Stomach (tissue), 9 donors: ENCODE data around the gene LIPT2. TPM values are rescaled to one million over a fixed set of nuclear protein-coding genes. Genes with fewer than 3 reads are reported as not detected.

Experiments used
- DNase-seq, 2 donors: peaks; one replicate each; pipeline versions ENCODE4 v3.0.0 to v3.0.0-alpha.2; 2013 to 2019
- H3K27ac ChIP-seq, 5 donors: fragments of 200-600 bp in 4 of 5; sonication (generic) in 4 of 5; one replicate each; pipeline ENCODE4 v1.5.1; 2013 to 2019; ENCODE audit warnings: mild to moderate bottlenecking in 1 of 5, moderate library complexity in 1 of 5
- H3K27me3 ChIP-seq, 3 donors: fragments of 200-600 bp; sonication (generic); one replicate each; pipeline ENCODE4 v1.5.1; 2017 to 2019; ENCODE audit warnings: mixed run types in 1 of 3
- H3K36me3 ChIP-seq, 4 donors: fragments of 200-600 bp; sonication (generic); 1 replicate in 3 of 4; 2 replicates in 1 of 4; pipeline ENCODE4 v1.5.1; 2016 to 2019
- H3K4me1 ChIP-seq, 4 donors: fragments of 200-600 bp; sonication (generic); one replicate each; pipeline ENCODE4 v1.5.1; 2016 to 2019
- H3K4me3 ChIP-seq, 4 donors: fragments of 200-600 bp; sonication (generic) in 3 of 4; one replicate each; pipeline ENCODE4 v1.5.1; 2016 to 2019; ENCODE audit warnings: mild to moderate bottlenecking in 1 of 4
- H3K9me3 ChIP-seq, 4 donors: fragments of 200-600 bp; sonication (generic); one replicate each; pipeline ENCODE4 v1.5.1; 2016 to 2019
- CTCF ChIP-seq, 7 experiments: fragments of 450-650 bp in 4 of 7; fragments of 200-600 bp in 3 of 7; sonication (generic) in 3 of 7; IDR thresholded peaks; one replicate each; pipeline ENCODE4 v1.5.1; 2016 to 2019; ENCODE audit warnings: antibody characterized with exemption in 7 of 7, control low read depth in 2 of 7, mild to moderate bottlenecking in 1 of 7
- EP300 ChIP-seq: sonication (generic); formaldehyde crosslinking; IDR thresholded peaks from one replicate; pipeline ENCODE4 v1.6.1; 2017; ENCODE audit warnings: antibody characterized with exemption
- POLR2A ChIP-seq, 4 donors: fragments of 450-650 bp; IDR thresholded peaks; one replicate each; pipeline ENCODE4 v1.6.1; 2016; ENCODE audit warnings: antibody characterized with exemption in 4 of 4, control low read depth in 2 of 4, mild to moderate bottlenecking in 1 of 4, moderate library complexity in 1 of 4
- POLR2AphosphoS5 ChIP-seq, 3 donors: sonication (generic); formaldehyde crosslinking; IDR thresholded peaks; one replicate each; pipeline ENCODE4 v1.6.1; 2016; ENCODE audit warnings: antibody characterized with exemption in 3 of 3
- WGBS, 5 donors: extraction: QIAGEN DNeasy Blood & Tissue Kit in 3 of 5; methylation state at CpG; one replicate each; pipeline versions ENCODE4 v1.1.5 to v1.1.7; 2013 to 2018; 5-methylcytosine and 5-hydroxymethylcytosine counted together
- intact Hi-C: fragments of 100-400 bp; cut with DNase I; formaldehyde crosslinking; loops from one replicate; pipeline ENCODE4 v1.15.1; 2023; ENCODE audit warnings: low total_unique reads
- polyA plus RNA-seq, 3 donors: library from polyadenylated mRNA; stranded (reverse); fragments of 200-250 nt; gene quantifications; one replicate each; pipeline ENCODE4 v1.2.3, GENCODE V29; 2013
- total RNA-seq, 5 donors: library from RNA; depleted of rRNA; stranded (reverse); fragments of >200 nt; gene quantifications; one replicate each; pipeline versions ENCODE4 v1.1.0 to v1.2.3, GENCODE V29; 2014 to 2016
- donor health status: healthy with polysubstance abuse.
- donor health status: Bipolar disorder and iron deficiency.
- donor health status: healthy.

Gene LIPT2
- total and polyA plus RNA-seq, 8 donors = 0.45 to 32.0 (median 3.1) TPM; not detected in 1

- H3K9me3 ChIP-seq = no peaks in the 10 kb centered on the region
- H3K27ac ChIP-seq = no peak overlapping the region
- H3K27me3 ChIP-seq = no peaks in the 10 kb centered on the region
- TF ChIP-seq CTCF (IDR thresholded peaks at IDR 0.05) = no peak
- TF ChIP-seq POLR2AphosphoS5 (IDR thresholded peaks at IDR 0.05) = no peak
- no peak for TF ChIP-seq EP300
- no peak overlapping the region for H3K4me3 ChIP-seq
- no peaks in the 10 kb centered on the region for H3K4me1 ChIP-seq
- no peaks in the 10 kb centered on the region for H3K36me3 ChIP-seq
- intact Hi-C loops = no loop called here
- WGBS, 5 donors = 80 to 88% (median 85%) methylated on average over 9 to 10 of the region's 10 CpGs
- no peak for DNase-seq
Measured at GRCh38 chr11:74478877-74479731, 14.4 kb downstream of the LIPT2 start.

- TF ChIP-seq POLR2A (IDR thresholded peaks at IDR 0.05) = no peak
- no peak for TF ChIP-seq EP300
- TF ChIP-seq CTCF (IDR thresholded peaks at IDR 0.05) = no peak
- TF ChIP-seq POLR2AphosphoS5 (IDR thresholded peaks at IDR 0.05) = no peak
- H3K4me1 ChIP-seq = no peaks in the 10 kb centered on the region
- no peak overlapping the region for H3K4me3 ChIP-seq
- H3K36me3 ChIP-seq = no peaks in the 10 kb centered on the region
- DNase-seq = no peak
- H3K9me3 ChIP-seq = no peaks in the 10 kb centered on the region
- no peaks in the 10 kb centered on the region for H3K27me3 ChIP-seq
- 79 to 100% (median 83%) methylated on average over 2 of the region's 2 CpGs for WGBS, 5 donors
- no peak overlapping the region for H3K27ac ChIP-seq
- intact Hi-C loops = no loop called here
Measured at GRCh38 chr11:74476536-74476935, 17.0 kb downstream of the LIPT2 start.

GRCh38 chr11:74474316-74474715 lies 19.2 kb downstream of the LIPT2 start:
- Histone ChIP-seq H3K4me3 (no peak overlapping the region), H3K27me3 (no peaks in the 10 kb centered on the region), H3K36me3 (no peaks in the 10 kb centered on the region), H3K4me1 (no peaks in the 10 kb centered on the region), H3K27ac (no peak overlapping the region), H3K9me3 (no peaks in the 10 kb centered on the region)
- DNase-seq = no peak
- intact Hi-C loops = no loop called here
- TF ChIP-seq POLR2AphosphoS5 (IDR thresholded peaks at IDR 0.05) (no peak), POLR2A (IDR thresholded peaks at IDR 0.05) (no peak), EP300 (no peak), CTCF (IDR thresholded peaks at IDR 0.05) (no peak)
- 10 to 55% (median 24%) methylated on average over 1 of the region's 1 CpG for WGBS, 5 donors

- WGBS, 5 donors = 67 to 76% (median 74%) methylated on average over 8 to 10 of the region's 10 CpGs
- H3K36me3 ChIP-seq = no peaks in the 10 kb centered on the region
- peaks cover 0 to 5% (median 1%) of the 10 kb centered on the region in 4 donors for H3K4me1 ChIP-seq
- H3K27ac ChIP-seq = no peak overlapping the region
- no peaks in the 10 kb centered on the region for H3K9me3 ChIP-seq
- H3K27me3 ChIP-seq = no peaks in the 10 kb centered on the region
- intact Hi-C loops = no loop called here
- no peak for DNase-seq
- H3K4me3 ChIP-seq = no peak overlapping the region
- no peak for TF ChIP-seq POLR2A (IDR thresholded peaks at IDR 0.05)
- no peak for TF ChIP-seq POLR2AphosphoS5 (IDR thresholded peaks at IDR 0.05)
- no peak for TF ChIP-seq CTCF (IDR thresholded peaks at IDR 0.05)
- no peak for TF ChIP-seq EP300
Measured at GRCh38 chr11:74473382-74474173, 19.9 kb downstream of the LIPT2 start.
